Measurements from ENCODE around the gene FZD2.

DNA sequence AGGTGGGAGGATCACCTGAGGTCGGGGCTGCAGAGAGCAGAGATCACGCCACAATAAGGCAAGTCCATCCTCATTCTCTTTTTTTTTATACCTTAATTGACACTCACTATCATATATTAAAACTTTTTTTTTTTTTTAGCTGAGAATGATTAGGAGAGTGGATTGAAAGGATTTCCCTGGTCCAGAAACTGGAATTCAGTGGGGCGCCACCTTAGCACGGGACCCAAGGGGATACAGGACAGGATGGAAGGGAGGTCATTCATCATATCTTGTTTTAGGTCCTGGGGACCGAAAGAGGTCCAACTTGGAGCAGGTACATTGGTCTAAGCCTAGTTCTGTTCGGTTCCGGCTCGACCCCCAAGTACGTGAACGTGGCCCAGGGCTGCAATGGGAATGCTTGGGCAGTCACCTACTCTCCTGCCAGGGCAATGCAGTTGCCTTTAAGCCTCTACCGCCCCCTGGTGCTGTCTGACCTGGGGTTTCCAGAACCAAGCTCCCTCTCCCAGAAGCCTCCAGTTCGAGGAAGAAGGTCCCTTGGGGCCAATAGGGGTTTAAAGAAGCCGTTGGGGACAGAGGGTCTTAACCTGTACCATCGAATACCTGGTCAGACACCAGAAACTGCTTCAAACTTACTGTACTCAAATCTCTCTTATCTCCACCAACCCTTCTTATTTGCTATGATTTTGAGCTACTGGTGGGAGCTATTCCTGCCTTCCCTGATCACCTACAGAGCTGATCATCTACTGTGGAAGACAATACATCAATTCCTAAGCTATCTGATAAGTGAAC is 34.2 kb upstream of the FZD2 start:
- TF ChIP-seq, protein P1, sequence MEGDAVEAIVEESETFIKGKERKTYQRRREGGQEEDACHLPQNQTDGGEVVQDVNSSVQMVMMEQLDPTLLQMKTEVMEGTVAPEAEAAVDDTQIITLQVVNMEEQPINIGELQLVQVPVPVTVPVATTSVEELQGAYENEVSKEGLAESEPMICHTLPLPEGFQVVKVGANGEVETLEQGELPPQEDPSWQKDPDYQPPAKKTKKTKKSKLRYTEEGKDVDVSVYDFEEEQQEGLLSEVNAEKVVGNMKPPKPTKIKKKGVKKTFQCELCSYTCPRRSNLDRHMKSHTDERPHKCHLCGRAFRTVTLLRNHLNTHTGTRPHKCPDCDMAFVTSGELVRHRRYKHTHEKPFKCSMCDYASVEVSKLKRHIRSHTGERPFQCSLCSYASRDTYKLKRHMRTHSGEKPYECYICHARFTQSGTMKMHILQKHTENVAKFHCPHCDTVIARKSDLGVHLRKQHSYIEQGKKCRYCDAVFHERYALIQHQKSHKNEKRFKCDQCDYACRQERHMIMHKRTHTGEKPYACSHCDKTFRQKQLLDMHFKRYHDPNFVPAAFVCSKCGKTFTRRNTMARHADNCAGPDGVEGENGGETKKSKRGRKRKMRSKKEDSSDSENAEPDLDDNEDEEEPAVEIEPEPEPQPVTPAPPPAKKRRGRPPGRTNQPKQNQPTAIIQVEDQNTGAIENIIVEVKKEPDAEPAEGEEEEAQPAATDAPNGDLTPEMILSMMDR (IDR thresholded peaks at IDR 0.05 in 2 of 3, conservative IDR thresholded peaks at IDR 0.05 in 1 of 3; ENCODE audit: borderline replicate concordance in 1 of 3, insufficient read depth in 1 of 3, low read depth in 2 of 3, low read length in 2 of 3), result peak; percentile 80 to 90 (median 89)
- TF ChIP-seq RAD21 (IDR thresholded peaks at IDR 0.05; ENCODE audit: low read depth) (peak; percentile 93), EZH2phosphoT487 (IDR thresholded peaks at IDR 0.05; ENCODE audit: borderline replicate concordance) (no peak), ZFX (IDR thresholded peaks at IDR 0.05) (no peak), EZH2 (IDR thresholded peaks at IDR 0.05) (no peak)

Data from HCT116 (cell line).